M059J (cell line): ENCODE measurements around the gene COMMD1. TPM values are rescaled to one million over a fixed set of nuclear protein-coding genes. Genes with fewer than 3 reads are reported as not detected.
A peak's percentile ranks its signal among the peaks of the same experiment; 100 is the strongest.
"Not testable (repeated sequence)": the region's sequence is repeated elsewhere in the genome, so short reads cannot be mapped to it uniquely, and the experiment has no call there.

Experiments
- DNase-seq: peaks from one replicate; pipeline ENCODE4 v3.0.0-alpha.2; 2012; ENCODE audit warnings: low read depth
- total RNA-seq: library from RNA; depleted of rRNA; stranded (reverse); fragments of >200 nt; shearing (Covaris generic); gene quantifications from 2 replicates; pipeline ENCODE4 v1.2.3, GENCODE V29; 2014

COMMD1 gene
- total RNA-seq, 1 experiment from 2014 or later: 47.7 TPM

DNA sequence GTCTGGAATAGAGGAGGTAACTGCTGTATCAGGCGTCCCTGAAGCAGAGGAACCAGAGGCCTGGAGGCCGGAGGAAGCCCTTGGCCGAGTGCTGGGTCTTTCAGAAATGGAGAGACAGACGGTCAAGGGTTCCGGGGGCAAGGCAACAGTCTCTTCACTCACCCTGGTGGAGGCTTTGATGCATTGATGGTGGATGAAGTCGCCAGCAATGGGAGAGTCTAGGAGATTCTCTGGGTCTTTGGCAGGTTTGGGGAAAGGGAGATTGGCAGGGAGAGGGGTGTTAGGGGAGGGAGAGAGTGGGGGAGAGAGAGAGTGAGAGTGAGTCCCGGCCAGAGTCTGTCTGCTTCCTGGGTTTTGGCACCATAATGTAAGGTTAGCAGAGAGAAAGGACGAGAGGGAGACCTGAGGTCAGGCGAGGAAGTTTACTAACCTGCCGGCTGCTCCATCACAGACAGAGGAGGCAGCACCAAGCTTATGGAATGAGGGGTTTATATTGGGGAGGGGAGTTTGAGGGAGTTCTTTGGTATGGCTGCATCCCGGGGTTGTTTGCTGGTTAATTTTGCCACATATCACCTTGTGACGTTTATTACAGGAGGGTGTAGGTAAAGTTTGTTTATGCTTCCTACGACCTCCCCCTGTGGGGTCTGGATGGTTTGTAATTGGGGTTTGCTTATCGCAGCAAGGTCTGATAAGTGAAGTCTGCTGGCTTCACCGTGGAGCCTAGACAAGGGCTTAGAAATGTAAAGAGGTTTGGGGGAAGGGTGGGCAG is 19.6 kb downstream of the COMMD1 start:
- no peak for DNase-seq

DNA sequence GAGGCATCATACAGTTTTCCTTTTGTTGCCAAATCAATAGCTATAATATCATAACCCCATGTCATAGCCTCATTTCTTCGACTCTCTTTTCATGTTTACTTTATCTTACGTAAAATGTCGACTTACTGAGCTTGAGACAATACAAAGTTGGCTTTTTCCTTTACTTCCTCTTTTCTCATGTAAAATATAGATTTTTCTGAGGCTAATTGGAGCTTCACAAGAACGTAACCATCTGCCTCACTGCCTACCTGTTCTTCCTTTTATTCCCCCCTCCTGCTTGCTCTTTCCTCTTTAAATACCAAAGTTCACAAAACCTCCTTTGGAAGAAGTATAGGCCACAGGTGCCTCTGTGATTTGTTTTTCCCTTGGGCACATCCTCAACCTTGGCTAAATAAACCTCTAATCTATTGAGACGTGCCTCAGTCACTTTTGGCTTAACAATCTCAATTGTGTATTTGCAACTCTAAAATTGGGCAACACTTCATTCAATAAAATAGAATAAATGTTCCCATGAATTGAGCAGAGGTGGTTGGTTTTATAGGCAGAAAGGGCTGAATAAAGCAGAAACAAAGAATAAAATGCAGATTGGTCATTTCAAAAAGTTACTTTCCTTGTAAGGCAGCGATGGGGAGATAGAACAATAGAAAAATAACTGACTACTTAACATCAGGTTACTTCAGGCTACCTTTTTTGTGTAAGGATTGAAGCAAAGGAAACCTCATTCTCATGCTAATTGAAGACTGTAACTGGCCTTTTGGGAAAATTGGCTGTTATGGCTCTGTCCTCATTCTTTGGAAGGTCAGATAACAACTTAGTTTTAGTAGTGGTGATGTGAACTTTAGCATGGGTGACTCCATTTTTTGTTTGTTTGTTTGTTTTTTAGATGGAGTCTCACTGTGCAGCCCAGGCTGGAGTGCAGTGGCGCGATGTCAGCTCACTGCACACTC is 21.3 kb downstream of the COMMD1 start:
- no peak for DNase-seq

DNA sequence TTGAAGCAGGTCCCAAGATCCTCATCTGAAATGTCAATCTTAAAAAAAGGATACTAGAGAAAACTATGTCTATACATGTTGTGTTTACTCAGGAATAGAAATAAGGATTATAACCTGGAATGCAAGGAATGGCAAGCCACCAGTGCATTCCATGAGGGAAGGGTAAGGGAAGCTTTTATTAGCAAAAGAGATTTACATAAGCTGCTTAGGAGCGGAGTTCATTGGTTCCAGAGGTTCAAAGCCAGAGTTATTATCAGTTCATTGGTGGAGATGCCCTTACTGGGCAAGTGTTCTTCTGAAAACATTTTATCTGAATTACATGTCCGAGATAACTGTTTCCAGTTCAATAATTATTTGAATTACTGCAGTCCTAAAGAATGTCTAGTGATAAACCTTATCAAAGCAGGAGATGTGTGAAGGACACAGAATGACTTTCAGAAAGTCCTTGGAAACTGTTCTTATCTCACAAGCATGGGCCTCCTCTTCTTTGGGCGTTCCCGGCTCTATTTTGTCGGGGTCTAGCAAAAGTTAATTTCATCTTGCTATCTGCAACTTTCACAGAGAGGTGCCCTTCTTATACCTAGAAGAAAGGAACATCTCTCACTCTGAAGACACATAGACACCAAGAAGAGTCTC is 23.5 kb downstream of the COMMD1 start:
- peak; percentile 2 for DNase-seq

DNA sequence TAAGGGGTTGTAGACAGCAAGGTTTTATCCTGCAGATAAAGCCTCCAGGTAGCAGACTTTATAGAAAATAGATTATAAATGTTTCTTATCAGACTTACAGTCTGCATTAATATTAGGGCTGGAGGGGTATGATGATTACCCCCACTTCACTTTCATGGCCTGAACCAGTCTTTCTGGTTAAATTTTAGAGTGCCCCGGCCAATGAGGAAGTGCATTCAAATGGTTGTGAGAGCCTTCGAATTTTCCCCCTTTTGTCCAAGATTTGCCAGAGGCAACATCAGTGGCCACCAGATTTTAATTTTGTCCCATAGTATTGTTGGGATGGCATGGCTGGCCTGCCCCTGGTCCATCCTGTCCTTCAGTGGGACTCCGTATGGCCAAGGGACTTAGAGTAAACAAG is 31.6 kb downstream of the COMMD1 start:
- DNase-seq: no peak

DNA sequence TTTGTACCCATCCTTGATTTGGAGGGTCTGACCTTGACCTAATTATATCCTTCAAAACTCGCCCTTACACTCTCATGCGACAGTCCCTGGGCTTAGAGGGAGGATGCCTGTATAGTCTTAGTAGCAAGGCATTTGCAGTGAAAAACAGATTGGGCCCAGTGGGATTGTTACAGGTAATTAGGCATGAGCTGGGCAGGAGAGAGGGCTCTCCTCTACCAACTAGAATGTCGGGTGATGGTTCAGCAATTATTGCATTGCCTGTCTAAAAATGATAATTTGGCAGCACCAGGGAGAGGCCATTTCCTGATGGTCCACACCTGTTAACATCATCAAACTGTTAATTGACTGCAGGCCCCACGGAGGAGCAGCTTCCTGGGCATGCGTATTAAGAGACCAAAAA is 32.4 kb downstream of the COMMD1 start:
- no peak for DNase-seq

DNA sequence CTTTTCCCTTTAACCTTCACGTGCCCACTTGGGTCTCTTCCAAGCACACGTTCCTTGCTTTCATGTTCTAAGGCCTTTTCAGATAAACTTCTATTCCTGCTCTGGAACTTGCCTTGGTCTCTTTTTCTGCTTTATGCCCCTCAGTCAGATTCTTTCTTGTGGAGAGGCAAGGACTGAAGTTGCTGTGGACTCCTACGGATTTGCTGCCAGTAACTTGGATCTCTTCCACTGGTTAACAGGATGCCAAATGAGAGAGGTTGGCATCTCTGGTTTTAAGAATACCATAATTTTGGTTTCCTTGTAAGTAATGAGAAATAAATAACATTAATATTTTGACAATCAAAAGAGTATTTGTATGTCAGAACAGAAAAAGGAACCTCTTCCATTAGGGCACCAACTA is 33.0 kb downstream of the COMMD1 start:
- no peak for DNase-seq

DNA sequence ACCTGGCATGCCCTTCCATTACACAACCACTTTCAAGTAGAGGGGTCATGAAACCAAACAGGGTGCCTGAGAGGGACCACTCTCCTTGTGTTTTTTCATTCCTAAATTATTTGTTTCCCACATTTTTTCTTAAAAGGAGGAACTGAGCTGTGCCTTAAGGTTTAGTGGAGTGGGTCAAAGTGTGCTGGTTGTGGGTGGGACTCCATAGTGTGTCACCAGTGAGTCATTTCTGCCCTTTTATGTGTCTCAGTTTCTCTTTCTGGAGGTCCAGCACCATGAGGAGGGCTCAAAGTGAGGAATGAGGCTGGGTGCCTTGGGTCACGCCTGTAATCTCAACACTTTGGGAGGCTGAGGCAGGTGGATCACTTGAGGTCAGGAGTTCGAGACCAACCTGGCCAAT is 37.8 kb downstream of the COMMD1 start:
- DNase-seq: no peak

DNA sequence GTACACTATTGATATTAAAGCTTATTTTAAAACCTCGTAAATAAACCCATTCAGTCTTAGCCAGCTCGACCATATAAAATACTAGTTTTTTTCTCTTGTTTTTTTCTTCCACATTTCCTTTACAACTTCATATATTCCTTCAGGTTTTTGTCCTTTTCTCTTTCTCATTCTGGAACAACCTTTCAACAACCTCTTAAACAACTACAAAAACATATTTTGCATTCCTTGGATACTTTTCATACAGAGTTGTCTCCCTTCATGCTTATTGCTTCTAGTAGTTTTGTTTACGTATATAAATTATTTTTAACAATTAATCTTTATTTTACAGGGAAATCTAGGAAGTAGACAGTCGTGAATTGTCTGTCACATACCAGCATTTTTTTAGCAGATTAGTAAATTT is 41.2 kb downstream of the COMMD1 start:
- DNase-seq: no peak

DNA sequence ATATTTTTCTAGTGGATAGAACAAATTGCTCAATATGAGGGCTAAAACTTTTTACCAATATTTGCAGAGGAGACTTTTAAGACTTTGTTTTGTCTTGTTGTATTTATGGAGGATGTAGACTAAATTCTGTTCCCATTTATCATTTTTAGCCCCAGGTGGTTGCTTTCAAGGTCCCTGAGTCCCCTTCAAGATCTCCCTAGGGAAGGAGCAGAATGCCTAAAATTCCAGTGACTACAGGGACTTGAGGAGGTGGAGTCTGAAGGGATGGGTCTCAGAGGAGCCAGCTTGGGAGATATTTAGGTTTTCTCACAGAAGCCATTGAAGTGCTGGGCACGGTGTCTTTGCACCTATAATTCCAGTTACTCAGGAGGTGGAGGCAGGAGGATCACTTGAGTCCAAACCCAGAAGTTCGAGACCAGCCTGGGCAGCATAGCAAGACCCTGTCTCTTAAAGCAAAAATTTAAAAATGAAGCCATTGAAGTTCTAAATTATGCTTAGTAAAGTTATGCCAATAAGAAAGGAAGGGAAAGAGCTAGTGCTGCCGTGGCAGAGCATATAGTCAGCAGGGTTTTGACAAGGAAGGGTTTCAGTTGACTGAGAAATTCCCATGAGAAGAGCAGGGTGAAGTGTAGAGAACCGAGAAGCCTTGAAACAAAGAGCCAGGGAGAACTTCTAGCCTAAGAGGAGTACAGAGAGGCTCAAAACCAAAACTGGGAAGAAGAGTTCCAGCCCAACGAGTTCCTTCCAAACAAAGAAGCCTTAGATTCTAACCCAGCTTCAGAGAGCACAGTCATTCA is 43.4 kb downstream of the COMMD1 start:
- DNase-seq: no peak

DNA sequence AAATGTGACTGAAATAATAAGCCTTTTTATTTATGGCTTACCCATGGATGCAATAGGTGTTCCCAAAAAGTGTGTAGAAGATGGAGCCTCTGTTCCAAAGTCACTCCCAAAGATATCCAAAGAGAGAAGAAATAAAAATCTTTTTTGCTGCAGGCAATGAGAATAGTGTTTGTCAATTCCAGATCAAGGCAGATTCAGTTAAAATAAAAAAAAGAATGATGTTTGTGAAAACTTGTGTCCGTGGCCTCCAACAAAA is 43.9 kb downstream of the COMMD1 start:
- DNase-seq: no peak

DNA sequence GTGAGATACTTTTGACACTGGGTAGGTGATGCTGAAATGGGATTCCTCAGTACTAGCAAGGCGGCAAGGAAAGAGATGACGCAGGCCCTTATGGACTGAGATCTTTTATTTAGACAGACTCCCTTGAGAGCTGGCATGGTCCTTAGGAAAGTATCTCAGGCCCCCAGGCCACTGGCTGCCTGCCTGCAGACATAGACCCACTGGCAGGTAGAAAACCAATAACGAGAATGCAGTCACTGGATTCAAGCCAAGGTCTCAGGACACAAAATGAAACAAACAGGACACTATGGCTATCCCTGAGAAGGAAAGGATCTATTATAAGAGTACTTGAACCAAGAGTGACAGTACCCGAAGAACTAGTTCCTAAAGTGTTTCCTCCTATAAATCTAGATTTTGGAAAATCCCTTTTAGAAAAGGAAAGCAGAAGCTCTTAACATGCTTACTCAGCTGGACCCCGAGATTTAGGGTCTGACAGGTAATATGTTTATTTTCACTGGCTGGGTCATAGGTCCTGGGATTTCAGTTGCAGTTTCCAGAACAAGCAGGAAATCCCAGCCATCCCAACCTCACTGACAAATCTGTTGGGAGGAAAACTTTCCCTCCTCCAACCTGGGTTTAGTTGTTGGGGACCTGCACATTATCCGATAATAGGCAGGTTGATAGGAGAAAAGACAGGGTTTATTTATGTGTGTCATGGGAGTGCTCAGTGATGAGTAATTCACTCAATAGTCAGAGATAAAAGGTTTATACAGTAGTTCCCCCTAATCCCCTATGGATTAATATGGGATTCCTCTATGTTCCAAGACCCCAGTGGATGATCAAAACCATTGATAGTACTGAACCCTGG is 44.5 kb downstream of the COMMD1 start:
- peak; percentile 15 for DNase-seq

DNA sequence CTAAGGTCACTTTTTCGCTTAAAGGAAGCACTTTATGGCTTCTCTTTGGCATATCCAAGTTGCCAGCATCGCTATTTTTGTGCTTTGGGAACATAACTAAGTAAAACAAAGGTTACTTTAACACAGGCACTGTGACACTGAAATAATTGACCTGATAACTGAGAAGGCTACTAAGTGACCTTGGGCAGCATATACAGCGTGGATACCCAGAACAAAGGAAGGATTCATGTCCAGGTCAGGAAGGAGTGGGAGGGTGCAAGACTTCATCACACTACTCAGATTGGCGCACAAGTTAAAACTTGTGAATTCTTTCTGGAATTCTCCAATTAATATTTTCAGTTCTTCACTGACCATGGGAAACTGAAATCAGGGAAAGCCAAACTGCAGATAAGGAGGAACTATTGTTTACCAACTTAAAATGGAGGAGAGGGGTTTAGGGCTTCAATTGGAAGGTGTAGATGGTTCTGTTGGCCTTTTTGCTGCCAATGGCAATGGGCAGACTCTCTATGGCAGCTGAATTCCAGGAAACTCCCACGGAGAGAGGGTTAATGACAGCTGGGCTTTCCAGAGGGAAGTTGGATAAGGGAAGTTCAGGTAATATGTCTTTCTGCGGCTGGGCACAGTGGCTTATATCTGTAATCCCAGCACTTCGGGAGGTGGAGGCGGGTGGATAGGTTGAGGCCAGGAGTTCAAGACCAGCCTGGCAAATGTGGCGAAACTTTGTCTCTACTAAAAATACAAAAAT is 45.3 kb downstream of the COMMD1 start:
- DNase-seq: no peak

DNA sequence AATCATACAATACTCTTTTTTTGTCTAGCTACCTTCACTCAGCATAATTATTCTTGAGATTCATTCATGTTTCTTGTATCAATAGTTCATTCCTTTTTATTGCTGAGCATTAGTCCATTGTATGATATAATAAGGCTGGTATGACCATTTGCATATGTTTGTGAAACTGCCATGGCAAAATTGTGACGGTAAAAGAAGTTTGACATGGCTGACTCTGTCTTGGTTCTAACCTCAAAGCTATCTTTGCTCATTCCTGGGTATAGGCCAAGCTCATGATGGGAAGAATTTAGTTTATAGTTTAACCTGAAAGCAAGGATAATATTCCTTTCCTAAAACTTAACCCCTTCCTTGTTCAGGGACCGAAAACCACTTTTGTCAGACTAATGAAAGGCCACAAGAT is 46.4 kb downstream of the COMMD1 start:
- no peak for DNase-seq

DNA sequence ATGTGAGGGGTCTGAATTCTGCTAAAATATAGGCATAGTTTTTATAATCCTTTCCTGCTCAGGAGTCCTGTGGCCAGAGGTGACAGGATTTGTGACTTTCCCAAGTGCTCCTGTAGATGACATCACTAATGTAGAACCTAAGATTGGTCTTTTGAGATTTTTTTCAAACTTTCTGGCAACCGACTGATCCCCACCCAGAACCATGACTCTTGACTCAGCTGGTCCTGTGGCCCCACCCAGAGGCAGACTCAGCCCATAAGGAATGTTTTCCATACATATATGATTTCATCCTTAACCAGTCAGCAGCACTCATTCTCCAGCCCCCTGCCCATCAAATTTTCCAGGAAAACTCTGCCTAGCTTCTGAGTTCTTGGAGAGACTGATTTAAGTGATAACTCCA is 46.8 kb downstream of the COMMD1 start:
- DNase-seq: no peak

DNA sequence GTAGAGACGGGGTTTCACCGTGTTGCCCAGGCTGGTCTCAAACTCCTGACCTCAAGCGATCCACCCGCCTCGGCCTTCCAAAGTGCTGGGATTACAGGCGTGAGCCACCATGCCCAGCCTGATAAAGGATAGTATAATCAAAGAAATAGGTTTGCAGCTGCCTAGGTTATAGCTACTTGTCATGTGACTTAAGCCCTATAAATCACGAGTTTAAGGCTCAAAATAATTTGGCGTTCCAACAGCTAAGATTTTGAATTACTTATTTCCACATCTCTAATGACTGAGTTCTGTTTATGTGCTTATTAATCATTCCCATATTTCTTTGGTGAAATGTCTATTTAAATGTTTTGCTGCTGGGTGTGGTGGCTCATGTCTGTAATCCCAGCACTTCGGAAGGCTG is 49.4 kb downstream of the COMMD1 start:
- not testable (repeated sequence) for DNase-seq

DNA sequence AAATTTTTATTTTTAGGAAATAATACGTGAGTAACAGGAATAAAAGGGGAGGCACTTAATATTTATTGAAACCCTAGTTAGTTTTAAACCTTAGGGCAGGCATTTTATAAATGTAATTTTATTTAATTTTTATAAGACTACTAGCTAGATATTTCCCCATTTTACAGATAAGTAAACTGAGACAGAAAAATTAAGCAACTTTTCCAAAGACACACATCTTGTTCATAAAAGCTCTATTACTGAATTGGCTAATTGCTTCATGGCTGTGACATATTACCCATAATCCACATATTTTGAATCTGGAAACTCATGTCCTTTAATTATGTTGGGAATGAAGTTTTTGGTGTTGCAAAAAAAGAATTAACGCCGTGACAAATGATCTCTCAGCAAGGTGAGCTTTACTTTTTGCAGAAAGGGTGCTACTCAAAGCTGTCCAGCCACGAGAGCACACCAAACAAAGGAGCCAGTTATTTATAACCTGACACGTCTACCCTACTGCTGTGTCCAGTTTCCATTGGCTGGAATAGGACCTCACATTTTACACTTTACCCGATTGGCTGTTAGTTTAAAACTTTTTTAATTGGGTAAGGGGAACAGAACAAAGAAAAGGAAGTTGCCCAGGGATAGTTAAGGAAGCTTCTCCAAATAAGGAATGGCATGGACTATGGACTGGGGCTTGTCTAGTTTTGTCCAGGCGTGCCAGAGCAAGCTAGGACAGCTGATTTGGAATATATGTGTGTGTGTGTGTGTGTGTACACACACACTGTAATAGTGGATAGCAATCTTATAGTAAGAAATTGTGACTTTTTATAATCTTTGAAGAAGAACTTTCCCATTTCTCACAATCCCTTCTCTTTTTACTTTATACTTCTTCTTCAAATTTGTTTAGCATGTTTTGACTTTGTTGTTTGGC is 54.2 kb downstream of the COMMD1 start:
- DNase-seq: no peak

DNA sequence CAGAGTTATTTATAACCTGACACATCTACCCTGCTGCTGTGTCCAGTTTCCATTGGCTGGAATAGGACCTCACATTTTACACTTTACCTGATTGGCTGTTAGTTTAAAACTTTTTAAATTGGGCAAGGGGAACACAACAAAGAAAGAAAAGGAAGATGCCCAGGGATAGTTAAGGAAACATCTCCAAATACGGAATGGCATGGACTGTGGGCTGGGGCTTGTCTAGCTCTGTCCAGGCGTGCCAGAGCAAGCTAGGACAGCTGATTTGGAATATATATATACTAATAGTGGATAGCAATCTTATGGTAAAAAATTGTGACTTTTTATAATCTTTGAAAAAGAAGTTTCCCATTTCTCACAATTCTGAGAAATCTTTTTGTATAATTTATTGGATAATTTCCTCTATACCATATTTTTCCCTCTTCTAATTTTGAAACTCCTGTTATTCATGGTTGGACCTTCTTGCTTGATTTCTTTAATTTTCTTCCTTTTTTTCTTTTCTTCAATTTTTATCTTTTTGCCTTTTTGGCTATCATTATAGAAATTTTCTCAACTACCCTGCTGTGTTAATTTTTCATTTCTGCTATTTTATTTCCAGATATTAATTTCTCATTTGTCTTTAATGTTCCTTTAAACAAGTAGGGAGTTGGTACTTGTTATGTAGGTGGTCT is 55.9 kb downstream of the COMMD1 start:
- no peak for DNase-seq

DNA sequence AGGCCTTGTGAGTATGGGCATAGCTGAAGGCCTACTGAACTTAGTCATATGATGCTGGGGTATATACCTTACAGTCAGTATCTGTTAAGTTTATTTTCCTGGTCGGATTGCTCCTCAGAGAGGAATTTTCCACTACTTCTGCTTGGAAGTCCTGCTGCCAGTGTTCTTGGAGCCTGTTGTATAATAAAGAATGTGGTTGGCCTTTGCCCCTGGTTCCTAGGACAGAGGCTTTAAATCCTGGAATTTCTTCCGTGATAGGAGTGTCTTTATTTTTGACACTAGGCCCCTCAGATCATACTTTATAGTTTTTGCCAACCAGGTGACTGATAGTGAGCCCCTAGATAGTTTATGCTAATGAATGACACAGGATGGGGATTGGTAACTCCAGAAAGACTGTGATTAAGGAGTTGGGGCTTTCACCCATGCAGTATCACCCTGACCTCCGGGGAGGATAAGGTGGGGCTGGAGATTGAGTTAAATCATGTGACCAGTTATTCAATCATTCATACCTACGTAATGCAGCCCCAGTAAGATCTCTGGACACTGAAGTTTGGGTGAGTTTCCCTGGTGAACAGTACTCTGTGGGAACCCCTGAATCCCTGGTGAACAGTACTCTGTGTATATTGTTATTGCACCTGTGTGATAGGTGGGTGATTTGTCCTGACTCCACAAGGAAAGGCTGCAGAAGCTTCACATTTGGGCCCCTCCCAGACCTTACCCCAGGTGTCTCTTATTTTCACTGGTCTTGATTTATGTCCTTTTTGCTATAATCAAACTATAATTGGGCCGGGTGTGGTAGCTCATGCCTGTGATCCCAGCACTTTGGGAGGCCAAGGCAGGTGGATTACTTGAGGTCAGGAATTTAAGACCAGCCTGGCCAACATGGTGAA is 56.9 kb downstream of the COMMD1 start:
- no peak for DNase-seq
